Skeletal muscle cell (primary cell): Measurements from ENCODE around the gene DZANK1.
"Not testable (repeated sequence)": the region's sequence is repeated elsewhere in the genome, so short reads cannot be mapped to it uniquely, and the experiment has no call there.

Experiments
- DNase-seq: peaks from one replicate; pipeline ENCODE4 v3.0.0-alpha.2; 2010; ENCODE audit warnings: low read depth
- H3K4me3 ChIP-seq: 2 replicates; pipeline ENCODE4 v1.5.1; 2011; ENCODE audit warnings: low read depth, mild to moderate bottlenecking, control low read depth, low read length, moderate library complexity

The DZANK1 gene

DNA sequence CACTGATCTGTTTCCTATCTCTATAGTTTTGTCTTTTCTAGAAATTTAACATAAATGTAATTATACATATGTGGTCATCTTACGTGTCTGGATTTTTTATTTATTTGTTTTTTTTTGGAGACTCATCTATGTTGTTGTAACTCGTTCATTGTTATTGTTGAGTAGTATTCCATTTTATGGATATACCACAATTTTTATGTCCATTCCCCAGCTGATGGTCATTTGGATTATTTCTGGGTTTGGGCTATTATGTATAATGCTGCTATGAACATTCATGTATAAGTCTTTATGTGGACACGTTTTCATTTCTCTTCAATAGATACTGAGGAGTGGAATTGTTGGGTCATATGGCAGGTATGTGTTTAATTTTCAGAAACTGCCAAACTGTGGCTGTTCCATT, 10.2 kb downstream of the DZANK1 start:
- no peak for DNase-seq
- no peak overlapping the region for H3K4me3 ChIP-seq

DNA sequence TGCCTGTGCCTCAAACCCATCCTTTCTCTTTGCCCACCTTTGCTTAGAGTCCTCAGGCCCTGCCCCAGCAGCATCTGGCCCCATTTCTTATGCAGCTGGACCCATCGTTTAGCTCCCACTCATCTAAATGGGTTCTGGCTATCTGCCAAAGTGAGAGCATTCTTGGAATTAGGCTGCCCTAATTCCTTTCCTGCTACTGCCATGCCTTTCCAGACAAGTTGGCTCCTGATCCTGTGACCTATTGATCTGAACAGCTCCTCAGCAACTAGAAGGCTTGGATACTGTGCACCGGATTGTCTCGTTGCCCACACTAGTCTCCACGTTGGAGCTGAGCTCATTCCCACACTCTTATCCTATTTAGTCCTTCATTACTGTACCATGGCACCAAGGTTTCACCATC, 22.9 kb downstream of the DZANK1 start:
- H3K4me3 ChIP-seq: no peak overlapping the region
- DNase-seq: peak; percentile 6

DNA sequence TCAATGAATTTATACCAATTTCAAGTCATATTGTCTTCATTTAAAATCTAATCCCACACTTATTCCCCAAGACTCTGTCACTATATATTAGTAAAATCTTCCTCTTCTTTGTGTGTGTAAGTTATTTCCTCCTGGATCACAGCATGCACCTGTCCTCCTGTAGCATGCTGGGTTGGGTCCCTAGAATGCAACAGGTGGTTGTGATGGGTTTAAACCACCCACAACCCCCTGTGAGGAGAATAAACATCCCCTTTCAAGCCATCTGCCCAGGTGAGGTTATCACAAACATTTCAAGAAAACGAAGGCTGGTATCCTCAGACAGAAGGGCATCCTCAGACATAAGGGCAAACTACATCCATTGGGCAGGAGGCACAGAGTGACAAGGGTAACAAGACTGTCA, 26.4 kb downstream of the DZANK1 start:
- H3K4me3 ChIP-seq: no peak overlapping the region
- no peak for DNase-seq

DNA sequence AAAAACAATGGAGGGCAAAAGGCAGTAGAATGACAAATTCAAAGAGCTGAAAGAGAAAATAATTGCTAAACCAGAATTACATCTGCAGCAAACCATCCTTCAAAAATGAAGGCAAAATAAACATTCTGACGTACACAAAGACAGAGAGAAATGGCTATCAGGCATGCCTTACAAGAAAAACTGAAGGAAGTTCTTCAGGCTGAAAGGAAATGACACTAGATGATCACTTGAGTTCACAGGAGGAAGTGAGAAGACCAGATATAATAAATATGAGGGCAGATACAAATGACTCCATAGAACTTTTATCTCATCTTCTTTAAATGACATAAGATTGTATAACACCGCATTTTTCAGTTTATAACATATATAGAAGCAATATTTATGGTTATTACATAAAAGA, 30.0 kb downstream of the DZANK1 start:
- no peak overlapping the region for H3K4me3 ChIP-seq
- DNase-seq: no peak

DNA sequence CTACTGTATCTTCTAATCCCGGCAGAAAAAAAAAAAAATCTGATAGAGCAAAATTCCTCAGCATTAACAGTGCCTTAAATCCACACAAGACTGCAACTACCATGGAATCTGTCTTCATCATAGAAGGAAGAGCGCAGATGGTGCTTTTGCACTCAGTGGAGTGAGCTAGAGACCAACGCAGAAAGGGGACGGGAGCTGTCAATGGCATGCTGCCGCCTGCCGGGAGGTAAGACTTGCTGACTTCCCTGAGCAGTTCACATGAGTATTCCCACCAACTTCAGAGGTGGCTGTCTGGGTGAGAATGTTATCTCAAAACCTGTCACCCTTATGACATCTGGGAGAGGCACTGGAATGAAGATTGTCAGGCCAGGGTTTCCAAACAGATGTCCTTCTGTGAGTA, 35.6 kb downstream of the DZANK1 start:
- no peak for DNase-seq

DNA sequence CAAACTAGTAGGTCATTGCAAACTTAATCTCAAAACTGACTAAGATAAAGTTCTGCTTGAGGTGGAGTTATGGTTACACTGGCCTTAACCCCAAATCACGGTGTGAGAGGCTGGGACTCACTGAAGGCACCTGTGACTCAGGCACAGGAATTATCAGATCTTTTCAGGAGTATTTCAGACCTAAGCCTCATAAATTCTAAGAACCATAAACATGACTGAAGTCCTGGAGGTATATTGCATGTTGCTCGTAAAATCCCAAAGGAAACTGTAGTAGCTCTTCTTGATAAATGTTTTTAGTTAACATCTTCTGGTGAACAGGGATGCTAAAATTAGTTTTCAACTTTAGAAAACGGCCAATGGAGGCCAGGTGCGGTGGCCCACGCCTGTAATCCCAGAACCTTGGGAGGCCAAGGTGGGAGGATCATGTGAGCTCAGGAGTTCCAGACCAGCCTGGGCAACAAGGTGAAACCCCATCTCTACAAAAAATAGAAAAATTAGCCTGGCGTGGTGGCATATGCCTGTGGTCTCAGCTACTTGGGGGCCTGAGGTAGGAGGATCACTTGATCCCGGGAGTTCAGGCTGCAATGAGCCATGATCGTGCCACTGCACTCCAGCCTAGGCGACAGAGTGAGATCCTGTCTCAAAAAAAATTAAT, 36.5 kb downstream of the DZANK1 start:
- no peak for DNase-seq
- no peak overlapping the region for H3K4me3 ChIP-seq

More for the DNA sequence above, 35.6 kb downstream of the DZANK1 start:
- no peak overlapping the region for H3K4me3 ChIP-seq

DNA sequence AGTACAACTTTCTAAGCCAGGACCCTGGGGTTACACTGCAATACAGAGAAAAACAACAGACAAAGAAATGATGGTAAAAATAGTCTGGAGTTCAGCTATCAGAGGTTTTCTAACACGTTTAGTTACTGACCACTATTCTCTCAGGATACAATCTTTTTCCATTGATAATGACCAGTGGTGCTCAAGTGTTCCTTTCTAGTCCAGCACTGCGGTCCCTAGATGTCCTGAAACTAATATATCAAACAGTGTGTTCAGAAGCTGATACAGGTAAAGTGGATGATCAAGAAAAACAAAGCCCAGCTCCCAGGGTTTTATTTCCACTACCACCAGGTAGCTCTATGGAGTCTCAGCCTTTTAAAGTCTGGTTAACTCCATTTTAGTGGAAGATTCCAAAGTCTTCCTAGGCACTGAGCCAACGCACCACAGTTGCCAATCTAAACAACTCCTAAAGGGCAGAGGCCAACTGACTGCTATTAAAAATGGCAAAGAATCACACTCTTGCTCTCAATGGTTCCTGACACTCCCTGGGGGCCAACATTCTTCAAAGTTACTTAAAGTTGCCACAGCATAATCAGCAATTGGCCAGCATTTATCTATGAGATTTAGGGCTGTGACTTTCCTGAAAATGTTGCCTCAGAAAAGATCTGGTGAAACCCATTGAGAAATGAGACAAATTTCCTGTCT, 38.2 kb downstream of the DZANK1 start:
- no peak overlapping the region for H3K4me3 ChIP-seq
- DNase-seq: peak; percentile 51

DNA sequence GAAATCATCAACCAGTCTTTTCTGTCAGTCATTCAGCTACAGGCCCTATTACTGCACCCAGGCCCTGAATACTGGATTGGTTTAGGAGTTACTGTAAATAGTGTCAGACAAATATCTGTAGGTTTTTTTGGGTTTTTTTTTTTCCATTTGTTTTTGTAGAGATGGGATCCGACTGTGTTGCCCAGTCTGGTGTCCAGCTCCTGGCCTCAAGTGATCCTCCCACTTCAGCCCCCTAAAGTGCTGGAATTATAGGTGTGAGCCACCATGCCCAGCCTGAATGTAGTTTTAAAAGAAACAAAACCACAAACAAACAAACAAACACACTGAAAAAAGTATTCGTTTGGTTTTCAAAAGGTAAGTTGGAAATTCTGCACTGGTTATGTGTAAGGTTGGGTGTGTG, 39.6 kb downstream of the DZANK1 start:
- no peak overlapping the region for H3K4me3 ChIP-seq
- DNase-seq: no peak

DNA sequence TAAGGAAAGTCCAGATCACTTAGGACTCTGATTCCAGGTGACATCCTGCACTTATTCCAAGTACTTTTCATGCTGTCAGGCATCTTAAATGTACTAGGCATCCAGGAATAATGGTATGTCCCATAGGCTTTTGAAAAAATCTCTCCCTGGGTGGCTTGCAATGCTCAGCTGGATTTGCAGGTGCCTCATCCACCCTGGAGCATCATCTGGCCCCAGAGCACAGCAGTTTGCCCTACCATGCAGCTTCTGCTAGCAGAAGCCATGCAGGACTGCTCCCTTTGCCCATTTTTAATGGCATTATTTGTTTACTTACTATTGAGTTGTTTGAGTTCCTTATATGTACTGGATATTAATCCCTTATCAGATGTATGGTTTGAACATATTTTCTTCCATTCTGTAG, 45.2 kb downstream of the DZANK1 start:
- H3K4me3 ChIP-seq: no peak overlapping the region
- no peak for DNase-seq

DNA sequence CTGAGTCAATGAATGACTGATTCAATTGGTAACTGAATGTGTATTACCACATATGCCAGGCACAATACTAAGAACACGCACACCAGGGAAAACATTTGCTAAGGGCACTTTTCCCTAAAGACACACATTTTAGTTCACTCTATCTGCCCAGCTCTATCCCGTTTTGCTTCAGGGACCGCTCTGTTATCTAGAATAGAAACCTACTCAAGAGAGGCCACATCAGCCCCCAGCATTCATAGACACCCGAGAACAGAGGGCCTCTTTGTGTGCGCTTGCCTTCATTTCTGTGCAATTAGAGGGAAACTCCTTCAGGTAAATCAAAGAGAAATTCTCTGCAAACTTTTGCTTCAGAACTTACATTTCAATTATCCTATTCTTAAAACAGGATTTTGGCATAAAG, 50.3 kb downstream of the DZANK1 start:
- H3K4me3 ChIP-seq: no peak overlapping the region
- DNase-seq: no peak

DNA sequence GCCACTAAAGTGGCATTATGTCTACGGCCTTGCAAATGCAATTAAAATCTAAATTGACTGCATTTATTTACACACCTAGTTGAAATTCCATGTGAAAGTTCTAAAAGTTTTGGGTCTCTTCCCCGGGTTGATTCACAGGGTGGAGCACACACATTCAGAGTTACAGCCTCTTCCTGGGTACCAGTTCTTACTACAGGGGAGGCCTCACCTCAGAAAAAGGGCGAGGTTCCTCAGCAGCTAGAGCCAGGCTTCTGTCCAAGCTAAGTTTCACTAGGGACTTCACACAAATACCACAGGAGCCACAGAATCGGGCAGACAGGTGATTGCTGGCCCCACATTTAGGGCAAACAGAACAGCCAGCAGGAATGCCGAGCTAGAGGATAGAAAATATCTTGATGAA, 52.7 kb downstream of the DZANK1 start:
- H3K4me3 ChIP-seq: no peak overlapping the region
- no peak for DNase-seq

DNA sequence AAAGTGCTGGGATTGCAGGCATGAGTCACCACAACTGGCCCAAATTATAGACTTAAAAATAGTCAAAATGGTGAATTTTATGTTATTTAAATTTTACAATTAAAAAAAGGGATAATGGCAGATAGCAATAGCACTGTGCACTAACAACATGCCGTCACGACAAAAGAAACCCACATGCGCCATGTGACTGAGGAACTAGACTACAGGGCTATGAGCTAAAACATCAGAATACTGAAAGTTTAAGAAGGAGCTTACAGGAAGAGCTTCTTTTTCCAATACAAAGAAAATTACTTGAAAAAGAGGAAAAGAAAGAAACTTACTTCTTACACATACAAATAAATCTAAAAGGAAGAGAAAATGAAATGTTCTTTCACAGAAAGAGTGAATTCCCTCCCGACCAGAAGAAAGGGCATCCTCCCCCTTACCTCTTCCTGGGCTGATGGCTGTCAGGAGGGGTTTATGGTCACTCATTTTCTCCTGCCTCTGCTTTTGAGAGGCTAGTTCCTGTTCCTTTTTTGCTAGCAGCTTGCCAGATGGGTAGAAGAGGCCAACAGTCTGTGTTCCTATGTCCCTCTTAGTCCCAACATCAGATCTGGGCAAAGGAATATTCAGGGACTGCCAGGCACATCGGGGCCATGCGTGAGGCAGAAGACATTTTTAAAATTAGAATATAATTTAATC, 54.5 kb downstream of the DZANK1 start:
- DNase-seq: no peak
- H3K4me3 ChIP-seq: no peak overlapping the region

DNA sequence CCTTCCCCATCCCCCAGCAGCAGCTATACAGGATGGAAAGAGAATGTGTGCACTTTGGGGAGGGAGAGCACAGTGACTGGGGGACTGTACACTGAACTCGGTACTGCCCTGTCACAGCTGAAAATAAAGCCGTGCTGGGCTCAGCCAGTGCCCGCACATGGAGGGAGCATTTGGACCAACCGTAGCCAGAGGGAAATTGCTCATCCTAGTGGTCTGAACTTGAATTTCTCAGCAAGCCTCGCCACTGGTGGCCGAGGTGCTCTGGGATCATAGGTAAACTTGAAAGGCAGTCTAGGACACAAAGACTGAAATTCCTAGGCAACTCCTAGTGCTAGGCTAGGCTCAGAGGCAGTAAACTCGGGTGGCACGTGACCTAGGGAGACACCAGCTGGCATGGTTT, 61.0 kb downstream of the DZANK1 start:
- no peak for DNase-seq
- H3K4me3 ChIP-seq: no peak overlapping the region

DNA sequence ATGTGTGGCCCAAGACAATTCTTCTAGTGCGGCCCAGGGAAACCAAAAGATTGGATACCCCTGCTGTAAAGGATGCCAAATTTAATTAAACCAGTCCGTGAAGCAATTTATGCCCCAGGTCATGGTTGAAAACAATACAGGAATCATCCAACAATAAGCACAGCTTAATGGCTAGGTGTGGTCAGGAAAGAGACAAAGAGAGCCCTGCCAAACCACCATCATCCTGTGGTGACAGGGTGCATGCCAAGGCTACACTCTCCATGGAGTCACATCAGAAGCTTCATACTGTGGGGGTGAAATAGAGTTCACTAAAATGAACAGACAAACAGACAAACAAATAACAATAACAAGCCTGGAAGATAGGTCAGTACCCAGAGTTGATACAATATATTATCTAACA, 62.7 kb downstream of the DZANK1 start:
- H3K4me3 ChIP-seq: no peak overlapping the region
- DNase-seq: no peak

DNA sequence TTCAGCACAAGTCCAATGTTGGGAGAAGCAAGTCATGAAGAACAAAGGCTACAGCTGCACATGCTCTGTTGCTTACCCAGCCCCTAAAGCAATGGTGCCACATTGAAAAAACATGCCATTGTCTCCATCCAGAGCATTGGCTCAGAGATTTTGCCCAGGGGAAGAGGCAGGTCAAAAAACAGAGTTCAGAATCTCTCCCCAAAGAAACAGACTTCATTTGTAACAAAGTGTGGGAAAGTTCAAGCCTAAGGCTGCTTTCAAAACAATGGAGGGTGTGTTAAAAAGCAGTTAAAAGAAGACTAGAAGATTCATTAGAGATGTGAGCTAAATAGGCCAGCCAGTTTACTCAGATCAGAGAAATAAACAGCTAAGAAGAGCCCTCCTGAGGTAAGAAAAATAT, 63.6 kb downstream of the DZANK1 start:
- H3K4me3 ChIP-seq: no peak overlapping the region
- DNase-seq: no peak

DNA sequence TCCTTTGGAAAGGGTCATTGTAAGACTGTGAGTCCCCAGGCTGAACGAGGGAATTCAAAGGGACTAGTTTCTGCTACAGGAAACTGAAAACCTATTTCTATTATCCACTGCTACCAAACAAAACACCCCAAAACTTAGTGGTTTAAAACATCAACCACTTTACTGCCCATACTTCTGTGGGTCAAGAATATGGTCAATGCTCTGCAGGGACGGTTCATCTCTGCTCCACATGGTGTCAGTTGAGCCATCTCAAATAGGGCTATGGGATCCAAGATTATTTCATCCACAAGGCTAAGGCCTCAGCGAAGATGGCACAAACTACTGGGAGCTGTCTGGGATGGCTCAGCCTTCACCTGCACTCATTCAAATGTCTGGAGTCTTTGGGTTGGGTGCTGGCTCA, 65.5 kb downstream of the DZANK1 start:
- no peak overlapping the region for H3K4me3 ChIP-seq
- DNase-seq: no peak

DNA sequence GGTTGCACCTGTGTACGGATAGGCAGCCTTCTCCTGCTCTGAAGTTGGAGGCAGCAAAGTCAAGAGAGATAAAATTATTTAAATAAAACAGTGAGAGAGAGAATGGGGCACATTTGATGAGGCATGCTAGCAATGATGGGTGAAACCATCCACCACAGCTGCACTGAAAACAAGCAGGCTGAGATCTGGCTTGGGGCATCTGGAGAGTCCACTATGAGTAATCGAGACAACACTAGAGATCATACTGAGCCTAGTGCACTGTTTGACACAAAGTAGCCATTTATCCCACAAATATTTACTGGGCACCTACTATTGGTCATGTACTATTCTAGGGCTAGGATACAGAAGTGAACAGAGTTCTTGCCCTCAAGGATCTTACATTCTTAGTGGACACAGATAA, 66.4 kb downstream of the DZANK1 start:
- no peak overlapping the region for H3K4me3 ChIP-seq
- no peak for DNase-seq

DNA sequence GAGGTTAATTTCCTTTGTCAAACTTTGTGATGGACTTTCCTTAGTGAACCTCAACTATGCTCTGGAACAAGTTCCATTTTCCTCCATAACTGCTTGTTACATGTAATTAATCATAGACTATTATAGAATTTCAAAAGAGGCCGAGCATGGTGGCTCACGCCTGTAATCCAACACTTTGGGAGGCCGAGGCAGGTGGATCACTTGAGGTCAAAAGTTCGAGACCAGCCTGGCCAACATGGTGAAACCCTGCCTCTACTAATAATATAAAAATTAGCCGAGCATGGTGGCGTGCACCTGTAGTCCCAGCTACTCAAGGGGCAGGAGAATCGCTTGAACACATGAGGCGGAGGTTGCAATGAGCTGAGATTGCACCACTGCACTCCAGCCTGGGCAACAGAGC, 68.1 kb downstream of the DZANK1 start:
- DNase-seq, H3K4me3 ChIP-seq: not testable (repeated sequence)

DNA sequence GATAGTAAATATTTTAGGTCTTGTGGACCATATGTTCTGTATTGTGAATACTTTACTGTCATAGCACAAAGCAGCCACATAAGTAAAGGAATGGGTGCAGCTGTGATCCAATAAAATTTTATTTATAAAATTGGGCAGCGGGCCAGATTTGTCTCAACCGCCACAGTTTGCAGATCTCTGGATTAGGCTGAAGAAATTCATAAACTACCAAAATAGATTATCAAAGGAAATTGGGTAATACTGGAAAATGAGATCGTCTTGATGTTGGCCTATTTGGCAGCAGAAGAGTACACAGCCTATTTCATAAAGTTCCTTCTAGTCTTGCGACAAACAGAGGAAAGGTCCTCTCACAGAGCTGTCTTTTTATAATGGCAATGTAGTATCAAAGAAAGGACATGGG, 69.8 kb downstream of the DZANK1 start:
- no peak overlapping the region for H3K4me3 ChIP-seq
- DNase-seq: peak; percentile 1

DNA sequence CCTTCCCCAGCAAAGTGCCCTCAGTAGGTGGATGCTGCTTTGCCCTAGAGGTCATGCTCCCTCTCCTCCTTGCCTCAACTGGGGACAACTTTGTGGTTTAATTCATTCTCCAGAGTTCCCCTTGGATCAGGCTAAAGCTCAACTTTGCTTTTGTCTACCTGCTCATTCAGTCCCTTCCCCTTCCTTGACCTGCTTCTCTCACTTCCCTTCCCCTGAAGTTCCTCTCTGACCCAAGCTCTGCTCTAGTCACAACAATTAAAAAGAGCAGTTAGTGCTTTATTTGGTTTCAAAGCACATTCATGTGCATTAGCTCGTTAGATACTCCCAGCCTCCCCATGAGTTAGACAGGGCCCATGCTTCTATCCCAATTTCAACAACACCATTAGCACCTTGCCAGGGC, 71.3 kb downstream of the DZANK1 start:
- no peak overlapping the region for H3K4me3 ChIP-seq
- DNase-seq: no peak

DNA sequence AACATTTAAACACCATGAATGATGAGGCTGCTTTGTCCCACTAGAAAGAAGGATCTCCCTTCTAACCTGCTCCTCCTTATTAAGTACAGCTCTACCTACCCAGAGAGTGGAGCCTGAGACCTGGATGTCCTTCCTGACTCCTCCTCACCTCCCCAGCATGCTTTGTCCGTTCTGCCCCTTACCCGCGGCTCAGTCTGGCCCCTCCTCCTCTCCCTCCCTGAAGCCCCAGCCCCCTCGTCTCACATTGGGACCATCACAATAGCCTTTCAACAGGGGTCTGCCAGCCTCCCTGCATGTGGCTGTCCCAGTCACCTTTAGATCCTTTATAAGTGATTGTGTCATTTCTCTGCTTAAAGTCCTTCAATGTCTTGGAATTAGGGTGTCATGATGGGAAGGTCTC, 72.5 kb downstream of the DZANK1 start:
- no peak overlapping the region for H3K4me3 ChIP-seq
- DNase-seq: no peak
